GM12801 (cell line): ENCODE results near the gene ANO6.

ENCODE experiments used
- CTCF ChIP-seq: IDR thresholded peaks from one replicate; pipeline ENCODE4 v1.5.1; 2011; ENCODE audit warnings: control low read depth; ENCODE audit not compliant: insufficient read length; ENCODE audit errors: extremely low read depth

ANO6 gene

DNA sequence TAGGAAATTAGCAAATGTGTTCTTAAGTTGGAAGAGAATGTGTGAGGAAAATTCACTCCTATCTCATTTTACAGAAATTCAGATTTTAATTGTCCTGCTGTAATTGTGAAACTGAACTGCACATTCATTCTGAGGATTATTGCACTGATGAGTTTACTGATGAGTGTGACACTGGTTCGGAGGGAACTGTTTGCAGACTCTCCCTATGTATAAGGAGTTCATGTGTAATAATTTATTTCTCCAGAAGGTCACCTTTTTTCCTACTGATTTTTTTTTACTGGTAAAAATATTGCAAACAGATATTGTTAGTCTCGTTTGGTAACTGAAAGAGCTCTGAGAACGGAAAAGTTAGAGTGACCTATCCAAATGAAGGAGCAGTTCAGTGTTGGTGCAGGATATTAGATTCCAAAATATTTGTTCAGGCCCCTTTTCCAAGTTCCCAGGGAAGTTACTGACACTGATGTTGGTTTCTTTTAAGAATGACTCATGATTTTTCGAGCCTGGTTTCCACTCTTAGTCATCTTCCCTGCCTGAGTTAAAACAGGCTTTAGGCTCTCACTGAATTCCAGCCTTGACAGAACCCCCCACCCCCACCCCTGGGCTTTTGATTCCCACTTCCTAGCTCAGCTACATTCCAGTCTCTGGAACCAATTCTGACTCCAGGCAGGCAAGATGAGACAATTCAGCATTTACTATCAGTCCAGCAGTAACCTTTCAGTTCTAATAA, 18.4 kb downstream of the ANO6 start:
- TF ChIP-seq CTCF: no peak

- no peak for TF ChIP-seq CTCF
Measured at GRCh38 chr12:45235087-45236025, 19.5 kb downstream of the ANO6 start.

- TF ChIP-seq CTCF: no peak
Measured at GRCh38 chr12:45242180-45242579, 26.3 kb downstream of the ANO6 start.

DNA sequence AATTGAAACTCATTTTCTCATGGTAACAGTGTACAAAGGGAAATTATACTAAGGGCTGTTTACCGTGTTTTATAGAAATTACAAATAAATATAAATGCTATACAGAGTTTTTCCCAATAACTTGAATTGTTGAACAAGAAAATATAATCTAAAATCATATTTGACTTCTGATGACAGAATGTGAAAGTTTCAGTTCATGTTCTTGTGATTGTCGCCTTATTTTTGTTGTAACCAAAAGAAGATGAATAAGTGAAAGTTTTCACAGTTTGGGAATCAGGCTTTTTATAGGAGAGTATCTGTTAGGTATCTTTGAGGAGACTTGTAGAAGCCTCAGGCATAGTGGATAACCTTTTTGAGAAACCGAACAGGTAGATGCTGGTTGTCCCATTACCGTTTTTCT, 28.1 kb downstream of the ANO6 start:
- no peak for TF ChIP-seq CTCF

DNA sequence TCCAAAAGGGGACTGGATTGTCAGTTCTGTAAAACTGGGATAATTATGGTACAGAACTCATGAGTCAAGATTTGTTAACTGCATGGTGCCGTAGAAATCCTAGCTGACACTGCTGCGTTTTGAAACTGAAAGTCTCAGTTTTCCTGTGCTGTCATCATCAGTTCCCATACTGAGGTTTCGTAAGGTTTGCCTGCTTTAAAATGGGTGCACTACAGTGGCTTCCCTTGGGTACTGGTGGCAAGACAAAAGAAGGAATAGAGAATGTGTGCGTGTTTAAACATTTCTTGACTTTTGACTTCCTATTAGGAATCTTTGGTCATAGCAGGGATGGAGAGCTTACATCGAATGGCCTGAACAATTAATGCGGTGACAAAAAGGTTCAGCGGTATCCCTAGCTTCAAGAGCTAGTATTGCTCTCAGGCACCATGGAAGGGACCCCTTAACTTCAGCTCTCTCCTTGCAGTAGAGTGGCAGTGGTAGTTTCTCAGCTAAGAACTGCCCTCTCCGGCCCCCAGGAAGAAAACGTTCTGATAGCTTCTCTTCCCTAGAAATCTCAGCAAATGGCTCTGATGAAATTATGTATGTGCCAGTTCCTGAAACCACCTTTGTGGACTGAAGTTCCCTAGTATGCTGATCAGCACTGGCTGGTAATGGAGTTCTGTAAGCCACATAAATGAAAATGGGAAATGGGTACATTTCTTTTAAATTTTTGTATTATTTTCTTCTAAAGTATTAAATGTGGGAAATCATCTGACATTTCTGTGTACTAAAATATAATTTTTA, 28.9 kb downstream of the ANO6 start:
- no peak for TF ChIP-seq CTCF

GRCh38 chr12:45246236-45246635, 30.3 kb downstream of the ANO6 start:
- no peak for TF ChIP-seq CTCF

DNA sequence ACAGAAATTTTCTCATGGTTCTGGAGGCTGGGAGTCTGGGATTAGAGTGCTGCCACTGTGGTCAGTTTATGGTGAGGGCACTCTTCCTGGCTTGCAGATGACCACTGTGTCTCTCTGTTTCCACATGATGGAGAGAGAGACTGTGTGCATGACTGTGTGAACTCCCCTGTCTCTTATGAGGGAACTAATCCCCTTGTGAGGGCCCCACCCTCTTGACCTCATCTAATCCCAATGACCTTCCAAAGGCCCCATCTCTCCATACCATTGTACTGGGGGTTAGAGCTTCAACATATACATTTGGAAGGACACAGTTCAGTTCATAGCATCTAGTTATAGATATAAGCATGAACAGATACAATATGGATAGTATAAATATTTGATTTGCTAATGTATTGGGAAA, 31.7 kb downstream of the ANO6 start:
- no peak for TF ChIP-seq CTCF
